Measurements from ENCODE around the gene GMDS. TPM values are rescaled to one million over a fixed set of nuclear protein-coding genes. Genes with fewer than 3 reads are reported as not detected.

GMDS gene
- total and polyA plus RNA-seq, 2 of the 8 experiments (the other 6 are each of a cell fraction or from before 2014, with no cell fraction given): 16.8 to 50.0 TPM

- no peak overlapping the region for H2BK15ac ChIP-seq (ENCODE audit: low read length)
- no peaks in the 10 kb centered on the region for H3K36me3 ChIP-seq (ENCODE audit: control insufficient read depth in 2 of 4, insufficient read depth in 4 of 4, low read length in 3 of 4)
- POLR2A ChIA-PET (ENCODE audit: partially characterized antibody): no interaction called here
- H3K23me2 ChIP-seq (ENCODE audit: low read depth, low read length): no peaks in the 10 kb centered on the region
- no peak overlapping the region for H2BK20ac ChIP-seq (ENCODE audit: low read length)
- H3K4ac ChIP-seq (replicated peaks; ENCODE audit: insufficient read length, low read depth, low read length): no peak overlapping the region
- 89% methylated on average over 6 of the region's 6 CpGs; no CpG with 5 or more reads in 1 of the 2 experiments for WGBS, 2 experiments (ENCODE audit: extremely low coverage in 1 of 2, insufficient coverage in 1 of 2, insufficient read length in 1 of 2, insufficient replicate concordance in 2 of 2, low coverage in 1 of 2, low lambda C conversion rate in 2 of 2, missing lambda C conversion rate in 1 of 2)
- H2BK5ac ChIP-seq (ENCODE audit: low read depth, low read length): no peak overlapping the region
- H4K5ac ChIP-seq (ENCODE audit: insufficient read length, low read depth, low read length): no peak overlapping the region
- H4K20me1 ChIP-seq (replicated peaks in 1 of 2; ENCODE audit: control insufficient read depth in 1 of 2, insufficient read depth in 2 of 2, low read length in 2 of 2): no peaks in the 10 kb centered on the region
- no peak overlapping the region for H3K9ac ChIP-seq (replicated peaks in 1 of 4; ENCODE audit: extremely low read depth in 1 of 4, low read depth in 3 of 4, low read length in 3 of 4)
- no peak overlapping the region for H4K91ac ChIP-seq (replicated peaks; ENCODE audit: insufficient read length, low read length)
- H3K9me3 ChIP-seq (ENCODE audit: insufficient read depth in 2 of 2, low read depth in 1 of 2, low read length in 1 of 2): no peaks in the 10 kb centered on the region
- H3K14ac ChIP-seq (ENCODE audit: insufficient read length): no peak overlapping the region
- H3K4me1 ChIP-seq (replicated peaks in 1 of 4; ENCODE audit: control insufficient read depth in 3 of 4, insufficient read depth in 4 of 4, low read length in 3 of 4): peaks cover 0 to 4% (median 0%) of the 10 kb centered on the region in 4 experiments; a peak in 1 of 7 replicates
- no peak for FAIRE-seq
- DNase-seq (ENCODE audit: low read depth in 1 of 2, low spot score in 2 of 2): no peak
- no peak overlapping the region for H3K56ac ChIP-seq (replicated peaks; ENCODE audit: insufficient read length, low read depth, low read length)
- CTCF ChIA-PET (ENCODE audit: partially characterized antibody): interaction anchor here (1.3 kb wide), 1 partner anchor 69 kb away, joined by 3 read pairs; no protein-coding TSS in a partner anchor
- H4K8ac ChIP-seq (ENCODE audit: extremely low read depth, insufficient read depth, low read length): no peak overlapping the region
- H3K23ac ChIP-seq (ENCODE audit: insufficient read length): no peak overlapping the region
- no peaks in the 10 kb centered on the region for H3K79me2 ChIP-seq (ENCODE audit: control insufficient read depth in 1 of 2, insufficient read depth in 2 of 2, low read length in 2 of 2)
- no peak overlapping the region for H3K4me2 ChIP-seq (ENCODE audit: insufficient read depth in 1 of 2, low read depth in 2 of 2, low read length in 2 of 2)
- no peaks in the 10 kb centered on the region for H3K79me1 ChIP-seq (ENCODE audit: low read depth, low read length)
- H2AFZ ChIP-seq (ENCODE audit: low read length): no peak overlapping the region
- H3K18ac ChIP-seq (ENCODE audit: extremely low read depth, low read length): no peak overlapping the region
- no peak overlapping the region for H2AK5ac ChIP-seq (ENCODE audit: low read depth, low read length)
- no peak overlapping the region for H2BK12ac ChIP-seq (ENCODE audit: low read depth, low read length)
- no peak overlapping the region for H3K27ac ChIP-seq (ENCODE audit: low read depth, low read length)
- no peak overlapping the region for H3K4me3 ChIP-seq (ENCODE audit: extremely low read depth in 1 of 4, insufficient read depth in 2 of 4, low read depth in 3 of 4, low read length in 4 of 4)
- H3K27me3 ChIP-seq (replicated peaks in 1 of 4; ENCODE audit: control insufficient read depth in 3 of 4, extremely low read depth in 1 of 4, insufficient read depth in 3 of 4, low read length in 3 of 4): no peaks in the 10 kb centered on the region
- TF ChIP-seq, protein P1, sequence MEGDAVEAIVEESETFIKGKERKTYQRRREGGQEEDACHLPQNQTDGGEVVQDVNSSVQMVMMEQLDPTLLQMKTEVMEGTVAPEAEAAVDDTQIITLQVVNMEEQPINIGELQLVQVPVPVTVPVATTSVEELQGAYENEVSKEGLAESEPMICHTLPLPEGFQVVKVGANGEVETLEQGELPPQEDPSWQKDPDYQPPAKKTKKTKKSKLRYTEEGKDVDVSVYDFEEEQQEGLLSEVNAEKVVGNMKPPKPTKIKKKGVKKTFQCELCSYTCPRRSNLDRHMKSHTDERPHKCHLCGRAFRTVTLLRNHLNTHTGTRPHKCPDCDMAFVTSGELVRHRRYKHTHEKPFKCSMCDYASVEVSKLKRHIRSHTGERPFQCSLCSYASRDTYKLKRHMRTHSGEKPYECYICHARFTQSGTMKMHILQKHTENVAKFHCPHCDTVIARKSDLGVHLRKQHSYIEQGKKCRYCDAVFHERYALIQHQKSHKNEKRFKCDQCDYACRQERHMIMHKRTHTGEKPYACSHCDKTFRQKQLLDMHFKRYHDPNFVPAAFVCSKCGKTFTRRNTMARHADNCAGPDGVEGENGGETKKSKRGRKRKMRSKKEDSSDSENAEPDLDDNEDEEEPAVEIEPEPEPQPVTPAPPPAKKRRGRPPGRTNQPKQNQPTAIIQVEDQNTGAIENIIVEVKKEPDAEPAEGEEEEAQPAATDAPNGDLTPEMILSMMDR (IDR thresholded peaks at IDR 0.05; ENCODE audit: control extremely low read depth in 1 of 3, insufficient read depth in 1 of 3, low read depth in 1 of 3, low read length in 3 of 3): no peak
- TF ChIP-seq TEAD4 (IDR thresholded peaks at IDR 0.05; ENCODE audit: low read depth, low read length): no peak
- TF ChIP-seq, protein P2, sequence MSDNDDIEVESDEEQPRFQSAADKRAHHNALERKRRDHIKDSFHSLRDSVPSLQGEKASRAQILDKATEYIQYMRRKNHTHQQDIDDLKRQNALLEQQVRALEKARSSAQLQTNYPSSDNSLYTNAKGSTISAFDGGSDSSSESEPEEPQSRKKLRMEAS (IDR thresholded peaks at IDR 0.05): no peak
- TF ChIP-seq GABPA (IDR thresholded peaks at IDR 0.05; ENCODE audit: borderline replicate concordance, insufficient read depth, low read length): no peak
- no peak for TF ChIP-seq JUND (IDR thresholded peaks at IDR 0.05; ENCODE audit: low read length)
- TF ChIP-seq CHD2 (IDR thresholded peaks at IDR 0.05; ENCODE audit: low read length): no peak
- no peak overlapping the region for H2BK120ac ChIP-seq (replicated peaks; ENCODE audit: low read depth, low read length)
These were observed 279.7 kb downstream of the GMDS start for GRCh38 chr6:1965596-1966224.
